ENCODE measurements around the gene CEP170B.

Gene CEP170B

DNA sequence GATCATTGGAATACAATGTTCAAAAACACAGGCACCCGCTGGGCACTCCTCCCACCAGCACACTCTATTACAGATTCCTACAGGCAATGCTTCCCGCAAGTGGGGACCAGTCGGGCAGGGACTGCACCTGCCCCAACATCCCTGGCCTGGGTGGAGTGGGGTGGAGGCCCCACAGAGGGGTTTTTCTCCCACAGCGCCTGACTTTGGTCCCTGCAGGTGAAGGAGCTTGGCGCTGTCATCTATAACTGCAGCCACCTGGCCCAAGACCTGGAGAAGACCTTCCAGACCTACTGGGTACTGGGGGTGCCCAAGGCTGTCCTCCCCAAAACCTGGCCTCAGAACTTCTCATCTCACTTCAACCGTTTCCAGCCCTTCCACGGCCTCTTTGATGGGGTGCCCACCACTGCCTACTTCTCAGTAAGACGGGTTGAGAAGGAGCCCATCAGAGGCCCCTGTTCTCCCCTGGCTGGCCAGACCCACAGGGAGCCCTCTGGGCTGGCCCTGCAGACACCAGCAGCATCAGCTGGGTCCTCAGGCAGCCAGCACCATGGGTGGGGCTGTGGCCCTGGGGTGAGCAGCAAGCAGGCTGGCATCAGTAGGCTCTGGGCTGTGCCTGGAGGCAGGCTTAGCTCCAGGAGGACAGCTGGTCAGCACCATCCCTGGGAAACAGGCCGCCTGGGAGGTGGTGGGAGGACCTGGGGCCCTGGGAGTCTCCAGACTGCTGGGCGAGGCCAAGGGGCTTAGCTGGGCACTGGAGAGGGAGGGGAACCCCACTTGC, 65.6 kb downstream of the CEP170B start:
- DNase-seq (ENCODE audit: low spot score) = no peak
- H3K27ac ChIP-seq = no peak overlapping the region
- no peak overlapping the region for H3K4me3 ChIP-seq
- TF ChIP-seq, protein P1, sequence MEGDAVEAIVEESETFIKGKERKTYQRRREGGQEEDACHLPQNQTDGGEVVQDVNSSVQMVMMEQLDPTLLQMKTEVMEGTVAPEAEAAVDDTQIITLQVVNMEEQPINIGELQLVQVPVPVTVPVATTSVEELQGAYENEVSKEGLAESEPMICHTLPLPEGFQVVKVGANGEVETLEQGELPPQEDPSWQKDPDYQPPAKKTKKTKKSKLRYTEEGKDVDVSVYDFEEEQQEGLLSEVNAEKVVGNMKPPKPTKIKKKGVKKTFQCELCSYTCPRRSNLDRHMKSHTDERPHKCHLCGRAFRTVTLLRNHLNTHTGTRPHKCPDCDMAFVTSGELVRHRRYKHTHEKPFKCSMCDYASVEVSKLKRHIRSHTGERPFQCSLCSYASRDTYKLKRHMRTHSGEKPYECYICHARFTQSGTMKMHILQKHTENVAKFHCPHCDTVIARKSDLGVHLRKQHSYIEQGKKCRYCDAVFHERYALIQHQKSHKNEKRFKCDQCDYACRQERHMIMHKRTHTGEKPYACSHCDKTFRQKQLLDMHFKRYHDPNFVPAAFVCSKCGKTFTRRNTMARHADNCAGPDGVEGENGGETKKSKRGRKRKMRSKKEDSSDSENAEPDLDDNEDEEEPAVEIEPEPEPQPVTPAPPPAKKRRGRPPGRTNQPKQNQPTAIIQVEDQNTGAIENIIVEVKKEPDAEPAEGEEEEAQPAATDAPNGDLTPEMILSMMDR (IDR thresholded peaks at IDR 0.05) = no peak

DNA sequence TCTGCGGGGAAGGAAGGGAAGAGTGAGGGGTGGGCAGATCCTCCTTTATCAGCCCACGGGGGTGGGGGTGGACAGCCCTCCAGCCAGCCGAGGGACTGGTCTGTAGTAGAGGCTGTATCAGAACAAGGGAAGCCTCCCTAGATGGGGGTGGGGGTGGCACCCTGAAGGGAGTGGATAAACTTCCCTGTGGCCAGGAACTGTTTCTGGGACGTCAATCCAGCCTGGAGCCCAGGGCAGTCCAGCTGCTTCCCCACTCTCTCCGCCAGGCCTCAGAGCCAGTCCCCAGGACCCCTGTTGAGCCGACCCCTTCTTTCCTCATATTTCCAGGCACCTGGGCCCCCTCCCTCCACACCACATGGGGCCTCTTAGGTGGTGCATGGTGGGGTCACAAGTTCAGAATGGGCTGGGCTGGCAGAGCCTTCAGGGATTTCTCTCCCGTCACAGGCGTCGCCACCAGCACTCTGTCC, 66.3 kb downstream of the CEP170B start:
- TF ChIP-seq, protein P1 (IDR thresholded peaks at IDR 0.05) = no peak
- DNase-seq (ENCODE audit: low spot score) = no peak
- Histone ChIP-seq H3K4me3 (no peak overlapping the region), H3K27ac (no peak overlapping the region)

DNA sequence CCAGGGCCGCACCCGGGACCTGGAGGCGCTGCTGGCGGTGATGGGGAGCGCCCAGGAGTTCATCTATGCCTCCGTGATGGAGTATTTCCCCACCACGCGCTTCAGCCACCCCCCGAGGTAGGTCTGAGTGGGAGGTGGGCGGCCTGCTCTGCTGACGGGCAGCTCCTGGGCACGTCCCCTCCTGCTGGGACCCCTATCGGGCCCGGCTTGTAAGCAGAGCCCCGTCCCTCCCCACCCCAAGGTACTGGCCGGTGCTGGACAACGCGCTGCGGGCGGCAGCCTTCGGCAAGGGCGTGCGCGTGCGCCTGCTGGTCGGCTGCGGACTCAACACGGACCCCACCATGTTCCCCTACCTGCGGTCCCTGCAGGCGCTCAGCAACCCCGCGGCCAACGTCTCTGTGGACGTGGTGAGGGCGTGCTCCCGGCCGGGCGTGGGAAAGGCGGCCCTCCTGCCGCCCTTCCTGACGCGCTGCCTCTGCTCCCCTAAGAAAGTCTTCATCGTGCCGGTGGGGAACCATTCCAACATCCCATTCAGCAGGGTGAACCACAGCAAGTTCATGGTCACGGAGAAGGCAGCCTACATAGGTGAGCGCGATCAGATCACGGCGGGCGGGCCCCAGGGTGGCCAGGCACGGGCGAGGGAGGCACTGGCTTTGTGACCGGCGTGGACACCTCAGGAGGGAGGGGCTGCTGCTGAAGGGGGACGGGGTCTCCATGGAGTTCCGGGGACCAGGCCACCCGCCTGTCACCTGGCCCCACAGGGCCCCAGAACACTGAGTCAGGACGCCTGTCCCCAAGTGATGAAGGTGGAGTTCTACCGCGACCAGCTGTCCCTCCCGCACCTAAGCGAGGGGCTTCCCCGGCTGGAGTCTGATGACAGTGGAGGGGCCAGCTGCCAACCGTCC, 67.0 kb downstream of the CEP170B start:
- Histone ChIP-seq H3K4me3 (peak overlapping the region; percentile 63), H3K27ac (no peak overlapping the region)
- TF ChIP-seq, protein P1 (IDR thresholded peaks at IDR 0.05) = no peak
- no peak for DNase-seq (ENCODE audit: low spot score)

DNA sequence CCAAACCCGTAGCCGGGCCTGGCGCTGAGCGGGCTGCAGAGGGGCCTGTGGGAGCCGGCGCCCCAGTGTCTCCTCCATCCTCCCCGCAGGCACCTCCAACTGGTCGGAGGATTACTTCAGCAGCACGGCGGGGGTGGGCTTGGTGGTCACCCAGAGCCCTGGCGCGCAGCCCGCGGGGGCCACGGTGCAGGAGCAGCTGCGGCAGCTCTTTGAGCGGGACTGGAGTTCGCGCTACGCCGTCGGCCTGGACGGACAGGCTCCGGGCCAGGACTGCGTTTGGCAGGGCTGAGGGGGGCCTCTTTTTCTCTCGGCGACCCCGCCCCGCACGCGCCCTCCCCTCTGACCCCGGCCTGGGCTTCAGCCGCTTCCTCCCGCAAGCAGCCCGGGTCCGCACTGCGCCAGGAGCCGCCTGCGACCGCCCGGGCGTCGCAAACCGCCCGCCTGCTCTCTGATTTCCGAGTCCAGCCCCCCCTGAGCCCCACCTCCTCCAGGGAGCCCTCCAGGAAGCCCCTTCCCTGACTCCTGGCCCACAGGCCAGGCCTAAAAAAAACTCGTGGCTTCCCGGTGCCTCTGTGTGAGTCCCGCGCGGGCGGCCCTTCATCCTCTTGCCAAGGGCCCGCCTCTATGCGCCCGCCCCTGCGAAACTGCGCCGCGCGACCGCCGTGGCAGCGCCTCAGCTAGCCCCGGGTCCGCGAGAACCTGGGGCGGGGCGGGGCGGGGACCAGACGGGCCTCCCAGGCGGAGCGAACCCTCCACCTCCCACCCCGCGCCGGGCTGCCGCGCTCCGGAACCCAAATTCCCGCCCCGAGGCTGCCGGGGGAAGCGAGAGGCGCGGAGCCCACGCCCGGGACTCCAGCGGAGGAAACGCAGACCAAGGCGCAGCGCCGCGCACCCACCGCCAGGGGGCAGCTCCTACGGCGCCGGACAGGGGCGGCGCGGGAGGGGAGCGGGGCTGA, 67.9 kb downstream of the CEP170B start:
- TF ChIP-seq, protein P1 (IDR thresholded peaks at IDR 0.05) = peak; percentile 71
- Histone ChIP-seq H3K27ac (peak overlapping the region; percentile 7 to 68), H3K4me3 (peak overlapping the region; percentile 63)
- peak; percentile 89 for DNase-seq (ENCODE audit: low spot score)

DNA sequence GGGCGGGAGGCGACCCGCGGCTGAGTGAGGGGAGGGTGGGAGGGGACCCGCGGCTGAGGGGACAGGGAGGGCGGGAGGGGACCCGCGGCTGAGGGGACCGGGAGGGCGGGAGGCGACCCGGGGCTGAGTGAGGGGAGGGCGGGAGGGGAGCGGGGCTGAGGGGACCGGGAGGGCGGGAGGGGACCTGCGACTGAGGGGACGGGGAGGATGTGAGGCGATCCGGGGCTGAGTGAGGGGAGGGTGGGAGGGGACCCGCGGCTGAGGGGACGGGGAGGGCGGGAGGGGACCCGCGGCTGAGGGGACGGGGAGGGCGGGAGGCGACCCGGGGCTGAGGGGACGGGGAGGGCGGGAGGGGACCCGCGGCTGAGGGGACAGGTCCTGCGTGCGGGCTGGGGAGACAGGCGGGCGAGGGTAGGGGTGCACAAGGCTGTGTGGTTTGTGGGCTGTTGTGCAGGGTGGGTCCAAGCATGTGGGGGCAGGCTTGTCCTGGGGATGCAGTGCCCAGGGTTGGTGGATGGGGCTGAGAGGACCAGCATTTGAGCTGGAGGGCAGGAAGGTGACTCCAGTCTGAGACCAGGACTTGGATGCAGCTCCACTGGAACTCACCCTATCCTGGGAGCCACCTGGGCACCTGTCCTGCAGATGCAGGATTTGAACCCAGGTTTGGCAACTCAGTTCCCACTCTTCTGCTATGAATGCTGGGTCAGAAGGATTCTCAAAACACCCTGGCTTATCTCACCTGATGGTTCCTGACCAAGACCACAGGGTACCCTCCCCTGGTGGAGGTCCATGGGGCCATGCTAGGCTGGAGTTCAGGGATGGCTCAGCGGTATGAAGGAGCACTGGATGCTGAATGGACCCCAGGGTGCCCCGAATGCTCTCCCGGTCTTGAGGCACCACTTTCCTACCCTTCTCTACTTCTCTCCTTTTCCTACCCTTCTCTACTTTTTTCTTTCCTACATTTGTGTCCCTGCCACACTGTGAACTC, 69.0 kb downstream of the CEP170B start:
- no peak for DNase-seq (ENCODE audit: low spot score)
- TF ChIP-seq, protein P1 (IDR thresholded peaks at IDR 0.05) = no peak
- H3K4me3 ChIP-seq = peak overlapping the region; percentile 63
- peak overlapping the region in 1 of 2 donors; percentile 68 for H3K27ac ChIP-seq

All from coronary artery (tissue), 2 donors.